ENCODE measurements around the gene GARIN5B. TPM values are rescaled to one million over a fixed set of nuclear protein-coding genes. Genes with fewer than 3 reads are reported as not detected.

The GARIN5B gene
- polyA plus RNA-seq, 2 of the 4 experiments (the other 2 are of a cell fraction), result 0.05 TPM; not detected in 1

- TF ChIP-seq GATA3 (IDR thresholded peaks at IDR 0.05; ENCODE audit: borderline replicate concordance) (peak; percentile 98), SREBF2 (IDR thresholded peaks at IDR 0.05) (no peak), RNF2 (IDR thresholded peaks at IDR 0.05; ENCODE audit: borderline replicate concordance, low read depth) (no peak), EHF (CRISPR knock-in tag; IDR thresholded peaks at IDR 0.05) (0 out of 2 replicates have a peak, but pooled peaks have one; percentile 29), EHMT2 (IDR thresholded peaks at IDR 0.05; ENCODE audit: low read depth) (no peak), CBX8 (IDR thresholded peaks at IDR 0.05) (no peak), HOXB13 (CRISPR knock-in tag; IDR thresholded peaks at IDR 0.05; ENCODE audit: low read depth) (peak; percentile 94; the same call in 1 of the 2 replicates), ZC3H11A (IDR thresholded peaks at IDR 0.05) (no peak), NR3C1 (IDR thresholded peaks at IDR 0.05) (no peak), TFCP2L1 (CRISPR knock-in tag; IDR thresholded peaks at IDR 0.05) (peak; percentile 92), JUNB (IDR thresholded peaks at IDR 0.05) (peak; percentile 93), MAFK (IDR thresholded peaks at IDR 0.05; ENCODE audit: partially characterized antibody) (peak; percentile 24), RARB (CRISPR knock-in tag; IDR thresholded peaks at IDR 0.05) (peak; percentile 94), RCOR1 (IDR thresholded peaks at IDR 0.05; ENCODE audit: low read depth, low read length) (no peak), FOSL2 (IDR thresholded peaks at IDR 0.05) (peak; percentile 94), FOSL2 (CRISPR knock-in tag; IDR thresholded peaks at IDR 0.05) (peak; percentile 98), HDAC2 (IDR thresholded peaks at IDR 0.05) (no peak), MAX (IDR thresholded peaks at IDR 0.05) (peak; percentile 63), HMGXB4 (CRISPR knock-in tag; IDR thresholded peaks at IDR 0.05; ENCODE audit: borderline replicate concordance) (no peak), CEBPB (IDR thresholded peaks at IDR 0.05) (no peak; a peak in 1 of 4 replicates), HES2 (IDR thresholded peaks at IDR 0.05) (no peak; the same call in none of the 2 replicates), NPAS2 (CRISPR knock-in tag; IDR thresholded peaks at IDR 0.05; ENCODE audit: borderline replicate concordance) (no peak)
Measured at GRCh38 chr19:55372316-55373081, 9.4 kb upstream of the GARIN5B start (continued).

GRCh38 chr19:55370305-55370988 is 7.4 kb upstream of the GARIN5B start, which contains the start of gene IL11:
IL11 (minus strand) TSS chr19:55370463; CDS start chr19:55370310, 153 bp downstream.
- FAIRE-seq (no peak), ATAC-seq (peak; percentile 12 to 23), DNase-seq (ENCODE audit: low read depth in 1 of 2, low spot score in 1 of 2) (peak; percentile 65 to 67)
- WGBS (ENCODE audit: missing lambda C conversion rate), result 11% methylated on average over 19 of the region's 32 CpGs
- H3K27ac ChIP-seq, result peak within 1 kb of the TSS; percentile 91 to 96
- peak within 1 kb of the TSS; percentile 93 for H3K4me2 ChIP-seq
- H3K4me1 ChIP-seq, result peaks cover 65% of the 10 kb centered on the region
- no peaks in the 10 kb centered on the region for H3K9me3 ChIP-seq
- ChIA-PET CTCF (interaction anchor here (0.7 to 3.5 kb wide), 7 partner anchors 11 to 210 kb away, joined by 3 to 20 read pairs (median 7); partner anchors contain the start of gene TMEM238), POLR2A (interaction anchor here (1.2 to 2.8 kb wide), 3 partner anchors 14 to 31 kb away, joined by 3 to 13 read pairs (median 8); partner anchors contain the start of genes KMT5C and TMEM238)
- H3K4me3 ChIP-seq, result peak within 1 kb of the TSS; percentile 85
- TF ChIP-seq POLR2AphosphoS2 (conservative IDR thresholded peaks at IDR 0.05; ENCODE audit: low read length) (no peak), POLR2A (IDR thresholded peaks at IDR 0.05; ENCODE audit: low read length) (peak; percentile 82), FOXS1 (CRISPR knock-in tag; IDR thresholded peaks at IDR 0.05) (no peak), HES2 (IDR thresholded peaks at IDR 0.05) (no peak), HOXB5 (CRISPR knock-in tag; IDR thresholded peaks at IDR 0.05) (no peak; the same call in 1 of the 2 replicates), NPAS2 (CRISPR knock-in tag; IDR thresholded peaks at IDR 0.05; ENCODE audit: borderline replicate concordance) (no peak), EHF (CRISPR knock-in tag; IDR thresholded peaks at IDR 0.05) (no peak), JUN (IDR thresholded peaks at IDR 0.05) (peak; percentile 75 to 97), NFE2L2 (conservative IDR thresholded peaks at IDR 0.05; ENCODE audit: low read length) (no peak), ZC3H11A (IDR thresholded peaks at IDR 0.05) (no peak), RARB (CRISPR knock-in tag; IDR thresholded peaks at IDR 0.05) (no peak), HEYL (CRISPR knock-in tag; IDR thresholded peaks at IDR 0.05) (no peak), MAFK (IDR thresholded peaks at IDR 0.05; ENCODE audit: partially characterized antibody) (no peak), CHD2 (IDR thresholded peaks at IDR 0.05; ENCODE audit: low read length, partially characterized antibody) (no peak), SMC3 (IDR thresholded peaks at IDR 0.05) (peak; percentile 34; the same call in 1 of the 3 replicates), FOSB (CRISPR knock-in tag; IDR thresholded peaks at IDR 0.05) (no peak), GATA3 (IDR thresholded peaks at IDR 0.05; ENCODE audit: borderline replicate concordance) (0 out of 2 replicates have a peak, but pooled peaks have one; percentile 29), CBX8 (IDR thresholded peaks at IDR 0.05) (no peak), ZNF302 (CRISPR knock-in tag; IDR thresholded peaks at IDR 0.05) (no peak), NR3C1 (IDR thresholded peaks at IDR 0.05) (no peak), CBX2 (IDR thresholded peaks at IDR 0.05; ENCODE audit: borderline replicate concordance, low read depth) (no peak), MAZ (IDR thresholded peaks at IDR 0.05; ENCODE audit: borderline replicate concordance, low read depth, low read length) (no peak), TFCP2L1 (CRISPR knock-in tag; IDR thresholded peaks at IDR 0.05) (no peak), PHF8 (IDR thresholded peaks at IDR 0.05; ENCODE audit: borderline replicate concordance, low read depth) (no peak), MYC (IDR thresholded peaks at IDR 0.05; ENCODE audit: borderline replicate concordance, low read length) (no peak), FOSL2 (IDR thresholded peaks at IDR 0.05) (peak; percentile 73), FOSL2 (CRISPR knock-in tag; IDR thresholded peaks at IDR 0.05) (no peak; the same call in 1 of the 2 replicates), EHMT2 (IDR thresholded peaks at IDR 0.05; ENCODE audit: low read depth) (no peak)

Data from A549 (cell line).